SU-DHL-6 (cell line): ENCODE results near the gene AGAP1.

ENCODE experiments used
- H2AFZ ChIP-seq: fragments of 200-600 bp; sonication (generic); 2 replicates; pipeline ENCODE4 v1.6.1; 2014; ENCODE audit warnings: low read depth, mild to moderate bottlenecking, moderate library complexity, mixed read lengths, antibody characterized with exemption, low read length; ENCODE audit not compliant: severe bottlenecking
- H3F3A ChIP-seq: fragments of 200-600 bp; shearing (Covaris generic); 2 replicates; pipeline ENCODE4 v1.6.0; 2016; ENCODE audit warnings: antibody characterized with exemption, mild to moderate bottlenecking; ENCODE audit not compliant: insufficient read depth
- H3K27ac ChIP-seq: fragments of 200-600 bp; sonication (generic); 2 replicates; pipeline ENCODE4 v1.5.1; 2016; ENCODE audit warnings: low read depth, mild to moderate bottlenecking, low read length, moderate library complexity, mixed read lengths
- H3K27me3 ChIP-seq: fragments of 200-600 bp; sonication (generic), shearing (Covaris generic); 2 replicates; pipeline ENCODE4 v1.6.0; 2014; ENCODE audit warnings: mild to moderate bottlenecking, low read length
- H3K36me3 ChIP-seq: fragments of 200-600 bp; sonication (generic); 2 replicates; pipeline ENCODE4 v1.6.1; 2014; ENCODE audit warnings: mild to moderate bottlenecking, low read length, mixed read lengths
- H3K4me2 ChIP-seq: fragments of 300-600, 200-600 bp; shearing (Covaris generic), sonication (generic); 2 replicates; pipeline ENCODE4 v1.6.0; 2014; ENCODE audit warnings: low read length, low read depth, mild to moderate bottlenecking; ENCODE audit not compliant: poor library complexity, severe bottlenecking
- H3K4me3 ChIP-seq: fragments of 200-600 bp; sonication (generic); 2 replicates; pipeline ENCODE4 v1.5.1; 2014; ENCODE audit warnings: antibody characterized with exemption, low read length, mild to moderate bottlenecking, mixed read lengths; ENCODE audit not compliant: insufficient read depth, poor library complexity, severe bottlenecking
- H3K79me2 ChIP-seq: fragments of 200-600 bp; sonication (generic); 2 replicates; pipeline ENCODE4 v1.6.1; 2014; ENCODE audit warnings: mild to moderate bottlenecking, low read length, moderate library complexity; ENCODE audit not compliant: insufficient read depth
- H3K9ac ChIP-seq: fragments of 200-600 bp; sonication (generic); 2 replicates; pipeline ENCODE4 v1.7.0; 2014; ENCODE audit warnings: mild to moderate bottlenecking, low read length
- H3K9me2 ChIP-seq: fragments of 200-600 bp; sonication (generic); replicated peaks from 2 replicates; pipeline ENCODE4 v1.6.1; 2014; ENCODE audit warnings: low read length; ENCODE audit not compliant: insufficient read depth
- H3K9me3 ChIP-seq: fragments of 200-600 bp; sonication (generic); 2 replicates; pipeline ENCODE4 v1.6.1; 2014; ENCODE audit warnings: low read length, mixed read lengths; ENCODE audit not compliant: insufficient read depth
- H4K20me1 ChIP-seq: fragments of 200-600 bp; sonication (generic); 2 replicates; pipeline ENCODE4 v1.6.1; 2014; ENCODE audit warnings: low read depth, mild to moderate bottlenecking, antibody characterized with exemption, low read length, moderate library complexity, mixed read lengths
- CTCF ChIP-seq: fragments of 200-600 bp; sonication (generic); IDR thresholded peaks from one replicate; pipeline ENCODE4 v1.5.1; 2017; ENCODE audit warnings: antibody characterized with exemption, mild to moderate bottlenecking, low read length, moderate library complexity; ENCODE audit not compliant: insufficient read depth, poor library complexity, severe bottlenecking
- EZH2phosphoT487 ChIP-seq: fragments of 200-600 bp; sonication (generic), shearing (Covaris generic); conservative IDR thresholded peaks from 2 replicates; pipeline ENCODE4 v1.6.1; 2018; ENCODE audit warnings: mild to moderate bottlenecking, antibody characterized with exemption, low read length, moderate library complexity, mixed read lengths

AGAP1 gene

DNA sequence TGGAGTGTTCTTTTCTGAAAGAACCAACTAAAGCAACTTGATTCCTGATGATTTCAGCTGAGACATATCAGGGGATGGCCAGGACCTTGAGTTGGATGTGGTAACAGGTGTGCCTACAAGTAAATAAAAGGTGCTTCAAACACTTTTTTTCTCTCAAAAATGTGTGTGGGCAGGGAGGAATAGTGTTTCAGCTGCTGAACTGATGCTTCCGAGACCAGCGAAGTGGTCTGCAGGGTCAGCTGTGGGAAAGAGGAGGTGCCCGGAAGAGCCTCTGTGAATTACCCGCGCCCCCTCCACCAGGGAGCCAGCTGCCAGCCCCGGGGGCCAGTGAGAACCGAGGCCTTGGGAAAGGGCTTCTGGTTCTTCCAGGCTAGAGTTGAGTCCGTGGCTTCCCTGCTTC lies 425.0 kb downstream of the AGAP1 start:
- no peaks in the 10 kb centered on the region for H3K9me3 ChIP-seq
- H2AFZ ChIP-seq: no peak overlapping the region
- no peaks in the 10 kb centered on the region for H3K9me2 ChIP-seq
- no peaks in the 10 kb centered on the region for H4K20me1 ChIP-seq
- H3K4me3 ChIP-seq: no peak overlapping the region
- no peaks in the 10 kb centered on the region for H3K36me3 ChIP-seq
- H3F3A ChIP-seq: no peaks in the 10 kb centered on the region
- TF ChIP-seq EZH2phosphoT487: no peak
- no peak for TF ChIP-seq CTCF
- no peaks in the 10 kb centered on the region for H3K27me3 ChIP-seq
- H3K27ac ChIP-seq: no peak overlapping the region
- no peaks in the 10 kb centered on the region for H3K79me2 ChIP-seq
- no peak overlapping the region for H3K4me2 ChIP-seq
- no peak overlapping the region for H3K9ac ChIP-seq

GRCh38 chr2:235920216-235920865 lies 426.5 kb downstream of the AGAP1 start:
- no peaks in the 10 kb centered on the region for H3K9me2 ChIP-seq
- H3K27me3 ChIP-seq: no peaks in the 10 kb centered on the region
- no peaks in the 10 kb centered on the region for H4K20me1 ChIP-seq
- H3K4me2 ChIP-seq: no peak overlapping the region
- no peaks in the 10 kb centered on the region for H3F3A ChIP-seq
- TF ChIP-seq EZH2phosphoT487: no peak
- no peak for TF ChIP-seq CTCF
- no peaks in the 10 kb centered on the region for H3K9me3 ChIP-seq
- H3K36me3 ChIP-seq: no peaks in the 10 kb centered on the region
- no peak overlapping the region for H3K9ac ChIP-seq
- H3K4me3 ChIP-seq: no peak overlapping the region
- H3K27ac ChIP-seq: no peak overlapping the region
- no peak overlapping the region for H2AFZ ChIP-seq
- no peaks in the 10 kb centered on the region for H3K79me2 ChIP-seq

- no peak for TF ChIP-seq CTCF
- no peak for TF ChIP-seq EZH2phosphoT487
- no peaks in the 10 kb centered on the region for H3K9me3 ChIP-seq
- H3K79me2 ChIP-seq: no peaks in the 10 kb centered on the region
- no peaks in the 10 kb centered on the region for H4K20me1 ChIP-seq
- H3K27me3 ChIP-seq: no peaks in the 10 kb centered on the region
- no peak overlapping the region for H3K4me3 ChIP-seq
- no peaks in the 10 kb centered on the region for H3K9me2 ChIP-seq
- no peaks in the 10 kb centered on the region for H3K36me3 ChIP-seq
- H3K4me2 ChIP-seq: no peak overlapping the region
- H3K9ac ChIP-seq: no peak overlapping the region
- H3F3A ChIP-seq: no peaks in the 10 kb centered on the region
- no peak overlapping the region for H3K27ac ChIP-seq
- no peak overlapping the region for H2AFZ ChIP-seq
Measured at GRCh38 chr2:235921508-235922191, 427.8 kb downstream of the AGAP1 start.
